Endothelial cell of umbilical vein (primary cell): ENCODE results near the gene PILRB. TPM values are rescaled to one million over a fixed set of nuclear protein-coding genes. Genes with fewer than 3 reads are reported as not detected.

Source experiments
- BruUV-seq: library from RNA; stranded (reverse); fragments of 400-500 nt; replicated peaks from 2 replicates; lab custom pipeline; 2021; lab: Mats Ljungman, UMichigan
- CTCF ChIA-PET: fragments of 300-600, 350-600 bp; sonication (Branson Sonifier 250); formaldehyde crosslinking; loops from one replicate; lab custom pipeline; 2021; ENCODE audit warnings: antibody characterized with exemption, inconsistent platforms; lab: Charles Lee
- POLR2A ChIA-PET: fragments of 300-600, 350-600 bp; sonication (Branson Sonifier 250); formaldehyde crosslinking; loops from one replicate; lab custom pipeline; 2021; ENCODE audit warnings: antibody characterized with exemption, inconsistent platforms; lab: Charles Lee
- DNase-seq: peaks from one replicate; pipeline ENCODE4 v3.0.0-alpha.2; 2011; ENCODE audit warnings: low read depth, low spot score
- FAIRE-seq: peaks from 2 replicates; lab custom pipeline; 2011; peaks lifted over from hg19 to GRCh38; lab: Jason Lieb, UNC
- H2AFZ ChIP-seq: 2 replicates; pipeline ENCODE4 v1.6.0; 2012; ENCODE audit warnings: low read depth, low read length, control low read depth, inconsistent platforms
- H3K27ac ChIP-seq: 2 replicates; pipeline ENCODE4 v1.5.1; 2011; ENCODE audit warnings: low read depth, mild to moderate bottlenecking, control low read depth, low read length, moderate library complexity; ENCODE audit not compliant: insufficient read depth
- H3K27me3 ChIP-seq, 2 experiments: 2 replicates each; pipeline versions ENCODE4 v1.6.0 to v1.6.1; 2011; ENCODE audit warnings: low read length in 2 of 2, mixed read lengths in 1 of 2; ENCODE audit not compliant: control insufficient read depth in 2 of 2, insufficient read depth in 2 of 2
- H3K36me3 ChIP-seq, 2 experiments: 2 replicates in 1 of 2; 3 replicates in 1 of 2; pipeline ENCODE4 v1.5.1; 2011; ENCODE audit warnings: low read length in 2 of 2, mild to moderate bottlenecking in 1 of 2, moderate library complexity in 1 of 2; ENCODE audit not compliant: control insufficient read depth in 2 of 2, insufficient read depth in 2 of 2; ENCODE audit errors: extremely low read depth in 1 of 2
- H3K4me1 ChIP-seq: 3 replicates; pipeline ENCODE4 v1.5.1; 2011; ENCODE audit warnings: mild to moderate bottlenecking, low read length; ENCODE audit not compliant: control insufficient read depth, insufficient read depth; ENCODE audit errors: extremely low read depth
- H3K4me2 ChIP-seq: 2 replicates; pipeline ENCODE4 v1.6.1; 2011; ENCODE audit warnings: low read length, control low read depth, mixed read lengths; ENCODE audit not compliant: insufficient read depth
- H3K4me3 ChIP-seq, 3 experiments: fragments of 200-600 bp in 1 of 3; sonication (generic), shearing (Covaris generic) in 1 of 3; replicated peaks in 1 of 3; 2 replicates each; pipeline ENCODE4 v1.5.1; 2011 to 2016; ENCODE audit warnings: control low read depth in 3 of 3, low read length in 3 of 3, mild to moderate bottlenecking in 2 of 3, inconsistent platforms in 1 of 3, low read depth in 1 of 3, moderate library complexity in 1 of 3; ENCODE audit not compliant: insufficient read depth in 1 of 3
- H3K79me2 ChIP-seq: 2 replicates; pipeline ENCODE4 v1.6.0; 2012; ENCODE audit warnings: low read length, inconsistent platforms; ENCODE audit not compliant: control insufficient read depth, insufficient read depth
- H3K9ac ChIP-seq: replicated peaks from 2 replicates; pipeline ENCODE3; 2011; ENCODE audit warnings: low read length, control low read depth; ENCODE audit not compliant: insufficient read depth; ENCODE audit errors: extremely low read depth
- H3K9me1 ChIP-seq: replicated peaks from 3 replicates; pipeline ENCODE4 v1.6.0; 2011; ENCODE audit warnings: mild to moderate bottlenecking, low read length; ENCODE audit not compliant: control insufficient read depth, insufficient read depth; ENCODE audit errors: extremely low read depth
- H3K9me3 ChIP-seq: replicated peaks from 2 replicates; pipeline ENCODE4 v1.5.1; 2012; ENCODE audit warnings: low read length, inconsistent platforms; ENCODE audit not compliant: control insufficient read depth, insufficient read depth
- H4K20me1 ChIP-seq: replicated peaks from 2 replicates; pipeline ENCODE3; 2011; ENCODE audit warnings: mild to moderate bottlenecking, low read length; ENCODE audit not compliant: control insufficient read depth, insufficient read depth; ENCODE audit errors: extremely low read depth
- CTCF ChIP-seq, 2 donors: IDR thresholded peaks; 1 replicate in 1 of 2; 2 replicates in 1 of 2; pipeline ENCODE4 v1.5.1; 2011; ENCODE audit warnings: low read length in 2 of 2, mild to moderate bottlenecking in 2 of 2, moderate library complexity in 2 of 2, control low read depth in 1 of 2, inconsistent platforms in 1 of 2, low read depth in 1 of 2; ENCODE audit not compliant: insufficient read depth in 1 of 2; ENCODE audit errors: extremely low read depth in 1 of 2
- EZH2 ChIP-seq: IDR thresholded peaks from 2 replicates; pipeline ENCODE4 v1.6.1; 2012; ENCODE audit warnings: borderline replicate concordance, low read depth, mild to moderate bottlenecking, moderate library complexity, low read length, inconsistent platforms; ENCODE audit not compliant: severe bottlenecking
- FOS ChIP-seq: IDR thresholded peaks from 2 replicates; pipeline ENCODE4 v1.6.1; 2011; ENCODE audit warnings: mild to moderate bottlenecking, low read length, moderate library complexity, borderline replicate concordance; ENCODE audit not compliant: insufficient read depth
- GATA2 ChIP-seq: IDR thresholded peaks from 2 replicates; pipeline ENCODE4 v1.7.0; 2011; ENCODE audit warnings: low read depth, mild to moderate bottlenecking, moderate library complexity, mixed read lengths, low read length; ENCODE audit not compliant: insufficient read length, insufficient read depth
- JUN ChIP-seq: IDR thresholded peaks from 2 replicates; pipeline ENCODE4 v1.6.1; 2011; ENCODE audit warnings: borderline replicate concordance, low read depth; ENCODE audit not compliant: insufficient read length, insufficient read depth
- MYC ChIP-seq: IDR thresholded peaks from one replicate; pipeline ENCODE4 v1.6.1; 2011; ENCODE audit warnings: mild to moderate bottlenecking, low read depth, low read length
- POLR2A ChIP-seq: IDR thresholded peaks from 2 replicates; pipeline ENCODE4 v1.6.1; 2012; ENCODE audit warnings: low read depth, mild to moderate bottlenecking, control low read depth, low read length
- POLR2AphosphoS5 ChIP-seq: IDR thresholded peaks from 2 replicates; pipeline ENCODE4 v1.6.1; 2012; ENCODE audit warnings: low read depth, mild to moderate bottlenecking, control low read depth, low read length, moderate library complexity; ENCODE audit not compliant: insufficient read depth
- dilution Hi-C: fragments of 300-500 bp; cut with MboI; formaldehyde crosslinking; loops from one replicate; pipeline ENCODE4 v1.15.0; 2019; ENCODE audit warnings: low sequenced_read_pairs; ENCODE audit not compliant: extremely low pct_ligation_motif_present
- intact Hi-C: fragments of 100-400 bp; cut with micrococcal nuclease; formaldehyde crosslinking; loops from one replicate; pipeline ENCODE4 v1.10.0; 2022
- polyA plus RNA-seq, 4 experiments: library from polyadenylated mRNA; depleted of rRNA in 3 of 4; stranded (reverse) in 3 of 4; unstranded in 1 of 4; fragments of >200 nt; gene quantifications; 2 replicates each; pipeline versions ENCODE4 v1.2.1 to v1.2.3, GENCODE V29; 2011 to 2012; ENCODE audit warnings: missing spikeins in 1 of 4
- total RNA-seq: library from RNA; stranded (reverse); gene quantifications from 2 replicates; pipeline ENCODE4 v1.2.3, GENCODE V29; 2021

PILRB gene
- total and polyA plus RNA-seq, 2 donors (not counting 3 experiments of a cell fraction or from before 2014, with no cell fraction given) = 42.5 to 45.2 TPM

- CTCF ChIA-PET = interaction anchor here (1.0 kb wide), 1 partner anchor 159 kb away, joined by 3 read pairs; no protein-coding TSS in a partner anchor
- Histone ChIP-seq H2AFZ (no peak overlapping the region), H3K79me2 (no peaks in the 10 kb centered on the region), H3K9ac (no peak overlapping the region), H3K4me3 (no peak overlapping the region), H3K4me2 (no peak overlapping the region), H3K36me3 (no peaks in the 10 kb centered on the region), H3K27ac (no peak overlapping the region), H3K9me1 (no peaks in the 10 kb centered on the region), H4K20me1 (no peaks in the 10 kb centered on the region), H3K27me3 (peaks cover 3 to 10% of the 10 kb centered on the region in 2 experiments), H3K9me3 (no peaks in the 10 kb centered on the region), H3K4me1 (no peaks in the 10 kb centered on the region)
- intact Hi-C loops = no loop called here
- DNase-seq (peak; percentile 30), FAIRE-seq (no peak)
- BruUV-seq = no TSS peak
- POLR2A ChIA-PET = no interaction called here
- TF ChIP-seq POLR2AphosphoS5 (no peak), EZH2 (no peak), MYC (no peak), POLR2A (no peak), JUN (no peak), CTCF (IDR thresholded peaks at IDR 0.05; ENCODE audit: extremely low read depth in 1 of 2, insufficient read depth in 1 of 2, low read depth in 1 of 2, low read length in 2 of 2) (peak in 1 of 2 donors; percentile 24)
- dilution Hi-C loops = no loop called here
Observed at GRCh38 chr7:100400656-100401055, 42.7 kb downstream of the PILRB start.

DNA sequence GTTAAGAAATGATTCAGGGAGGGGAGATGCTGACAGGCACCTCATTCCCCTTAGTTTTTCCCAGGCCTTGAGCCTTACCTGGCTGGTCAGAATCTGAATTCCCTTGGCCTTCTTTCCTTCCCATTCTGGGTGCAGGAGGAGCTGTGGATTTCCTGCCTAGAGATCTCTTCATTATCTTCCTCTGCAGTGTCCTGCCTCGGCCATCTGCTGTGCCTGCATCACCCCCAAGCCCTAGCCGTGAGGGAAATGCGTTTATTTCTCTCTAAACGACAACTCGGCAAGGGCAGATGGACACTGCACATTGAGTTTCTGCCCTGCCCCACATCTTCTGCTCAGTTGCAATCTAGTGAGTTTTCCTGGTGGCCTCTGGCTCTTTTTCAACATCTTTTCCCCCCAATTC, 43.9 kb downstream of the PILRB start:
- dilution Hi-C loops = no loop called here
- Histone ChIP-seq H2AFZ (no peak overlapping the region), H3K9me1 (no peaks in the 10 kb centered on the region), H3K4me3 (no peak overlapping the region), H4K20me1 (no peaks in the 10 kb centered on the region), H3K9ac (no peak overlapping the region), H3K9me3 (no peaks in the 10 kb centered on the region), H3K4me2 (no peak overlapping the region), H3K27me3 (peaks cover 6 to 14% of the 10 kb centered on the region in 2 experiments), H3K4me1 (no peaks in the 10 kb centered on the region), H3K79me2 (no peaks in the 10 kb centered on the region), H3K27ac (no peak overlapping the region), H3K36me3 (no peaks in the 10 kb centered on the region)
- BruUV-seq = no TSS peak
- intact Hi-C loops = no loop called here
- ChIA-PET POLR2A (interaction anchor here (1.4 kb wide), 1 partner anchor 27 kb away, joined by 3 read pairs; the partner anchor contains the start of genes MEPCE and ZCWPW1), CTCF (no interaction called here)
- FAIRE-seq = no peak
- no peak for DNase-seq
- TF ChIP-seq MYC (no peak), GATA2 (no peak), CTCF (IDR thresholded peaks at IDR 0.05; ENCODE audit: extremely low read depth in 1 of 2, insufficient read depth in 1 of 2, low read depth in 1 of 2, low read length in 2 of 2) (no peak), FOS (no peak)
